OCI-LY3 (cell line): ENCODE results near the gene PGAP1.

Experiments used
- EZH2phosphoT487 ChIP-seq: fragments of 200-600 bp; shearing (Covaris generic); IDR thresholded peaks from 2 replicates; pipeline ENCODE4 v1.6.1; 2018; ENCODE audit warnings: antibody characterized with exemption, mixed run types, low read depth
- TF ChIP-seq, protein P1 (sequence below): fragments of 200-600, 300-600 bp; sonication (generic); IDR thresholded peaks from 2 replicates; pipeline ENCODE4 v1.5.1; 2014; ENCODE audit warnings: antibody characterized with exemption, low read length, low read depth

DNA sequence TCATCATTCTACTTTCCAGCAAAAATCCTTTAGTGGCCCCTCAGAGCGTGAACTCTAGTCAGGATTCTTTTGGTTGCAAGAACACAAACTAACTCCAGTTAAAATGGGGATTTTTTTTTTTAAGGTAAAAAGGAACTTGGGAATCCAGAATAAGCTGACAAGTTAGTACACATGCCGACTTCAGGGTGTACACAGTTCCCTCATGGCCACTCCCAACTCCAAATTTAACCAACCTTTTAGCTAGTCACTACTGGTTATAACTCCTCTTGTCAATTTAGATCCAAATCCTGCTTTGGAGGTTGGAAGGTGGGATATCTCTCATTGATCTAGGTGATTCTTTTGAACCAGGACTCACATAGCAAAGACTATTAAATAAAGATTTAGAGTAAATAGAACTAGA is 5.0 kb upstream of the PGAP1 start:
- TF ChIP-seq, protein P1, sequence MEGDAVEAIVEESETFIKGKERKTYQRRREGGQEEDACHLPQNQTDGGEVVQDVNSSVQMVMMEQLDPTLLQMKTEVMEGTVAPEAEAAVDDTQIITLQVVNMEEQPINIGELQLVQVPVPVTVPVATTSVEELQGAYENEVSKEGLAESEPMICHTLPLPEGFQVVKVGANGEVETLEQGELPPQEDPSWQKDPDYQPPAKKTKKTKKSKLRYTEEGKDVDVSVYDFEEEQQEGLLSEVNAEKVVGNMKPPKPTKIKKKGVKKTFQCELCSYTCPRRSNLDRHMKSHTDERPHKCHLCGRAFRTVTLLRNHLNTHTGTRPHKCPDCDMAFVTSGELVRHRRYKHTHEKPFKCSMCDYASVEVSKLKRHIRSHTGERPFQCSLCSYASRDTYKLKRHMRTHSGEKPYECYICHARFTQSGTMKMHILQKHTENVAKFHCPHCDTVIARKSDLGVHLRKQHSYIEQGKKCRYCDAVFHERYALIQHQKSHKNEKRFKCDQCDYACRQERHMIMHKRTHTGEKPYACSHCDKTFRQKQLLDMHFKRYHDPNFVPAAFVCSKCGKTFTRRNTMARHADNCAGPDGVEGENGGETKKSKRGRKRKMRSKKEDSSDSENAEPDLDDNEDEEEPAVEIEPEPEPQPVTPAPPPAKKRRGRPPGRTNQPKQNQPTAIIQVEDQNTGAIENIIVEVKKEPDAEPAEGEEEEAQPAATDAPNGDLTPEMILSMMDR, result no peak
- no peak for TF ChIP-seq EZH2phosphoT487
